ENCODE data around the gene ABI3BP.

DNA sequence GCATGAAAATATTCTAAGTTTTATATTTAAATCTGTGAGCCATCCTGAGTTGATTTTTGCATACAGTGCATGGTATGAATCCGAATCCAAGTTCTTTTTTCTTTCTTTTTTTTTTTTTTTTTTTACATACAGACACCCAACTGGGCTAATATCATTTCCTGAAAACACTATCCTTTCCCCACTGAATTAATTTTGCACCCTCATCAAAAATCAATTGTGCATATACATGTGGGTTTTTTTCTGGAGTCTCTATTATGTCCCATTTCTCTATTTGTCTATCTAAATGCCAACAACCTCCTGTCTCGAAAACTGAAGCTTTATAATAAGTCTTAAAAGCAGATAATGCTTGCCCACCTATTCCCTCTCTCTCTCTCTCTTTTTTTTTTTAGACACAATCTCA, 5.9 kb upstream of the ABI3BP start:
- TF ChIP-seq, protein P1, sequence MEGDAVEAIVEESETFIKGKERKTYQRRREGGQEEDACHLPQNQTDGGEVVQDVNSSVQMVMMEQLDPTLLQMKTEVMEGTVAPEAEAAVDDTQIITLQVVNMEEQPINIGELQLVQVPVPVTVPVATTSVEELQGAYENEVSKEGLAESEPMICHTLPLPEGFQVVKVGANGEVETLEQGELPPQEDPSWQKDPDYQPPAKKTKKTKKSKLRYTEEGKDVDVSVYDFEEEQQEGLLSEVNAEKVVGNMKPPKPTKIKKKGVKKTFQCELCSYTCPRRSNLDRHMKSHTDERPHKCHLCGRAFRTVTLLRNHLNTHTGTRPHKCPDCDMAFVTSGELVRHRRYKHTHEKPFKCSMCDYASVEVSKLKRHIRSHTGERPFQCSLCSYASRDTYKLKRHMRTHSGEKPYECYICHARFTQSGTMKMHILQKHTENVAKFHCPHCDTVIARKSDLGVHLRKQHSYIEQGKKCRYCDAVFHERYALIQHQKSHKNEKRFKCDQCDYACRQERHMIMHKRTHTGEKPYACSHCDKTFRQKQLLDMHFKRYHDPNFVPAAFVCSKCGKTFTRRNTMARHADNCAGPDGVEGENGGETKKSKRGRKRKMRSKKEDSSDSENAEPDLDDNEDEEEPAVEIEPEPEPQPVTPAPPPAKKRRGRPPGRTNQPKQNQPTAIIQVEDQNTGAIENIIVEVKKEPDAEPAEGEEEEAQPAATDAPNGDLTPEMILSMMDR (conservative IDR thresholded peaks at IDR 0.05 in 1 of 2, IDR thresholded peaks at IDR 0.05 in 1 of 2; ENCODE audit: low read depth in 1 of 2, low read length in 2 of 2) = no peak
- no peak for TF ChIP-seq EZH2 (IDR thresholded peaks at IDR 0.05; ENCODE audit: low read length, missing control alignments)

All from fibroblast of lung (primary cell).